Kidney (tissue), 14 donors: ENCODE data around the gene OR52E8. TPM values are rescaled to one million over a fixed set of nuclear protein-coding genes. Genes with fewer than 3 reads are reported as not detected.

Source experiments
- DNase-seq, 5 donors: peaks; one replicate each; pipeline ENCODE4 v3.0.0-alpha.2; 2013 to 2020
- FAIRE-seq: peaks from 2 replicates; lab custom pipeline; 2012; peaks lifted over from hg19 to GRCh38; lab: Jason Lieb, UNC
- H3K27ac ChIP-seq, 2 donors: one replicate each; pipeline ENCODE4 v1.7.0; 2013; ENCODE audit warnings: low read depth in 2 of 2, low read length in 2 of 2, inconsistent platforms in 1 of 2
- H3K27me3 ChIP-seq: one replicate; pipeline ENCODE4 v1.7.1; 2013; ENCODE audit warnings: low read length, inconsistent platforms; ENCODE audit not compliant: control insufficient read depth, insufficient read depth
- H3K36me3 ChIP-seq, 3 donors: one replicate each; pipeline versions ENCODE4 v1.7.0 to v1.7.1; 2013; ENCODE audit warnings: low read length in 3 of 3, control low read depth in 1 of 3, inconsistent platforms in 1 of 3; ENCODE audit not compliant: insufficient read depth in 3 of 3, control insufficient read depth in 2 of 3
- H3K4me1 ChIP-seq, 3 donors: one replicate each; pipeline versions ENCODE4 v1.7.0 to v1.7.1; 2013; ENCODE audit warnings: low read length in 3 of 3, inconsistent platforms in 1 of 3, low read depth in 1 of 3; ENCODE audit not compliant: control insufficient read depth in 2 of 3, insufficient read depth in 2 of 3
- H3K4me3 ChIP-seq, 3 donors: one replicate each; pipeline versions ENCODE4 v1.7.0 to v1.8.1; 2013; ENCODE audit warnings: low read length in 3 of 3, control low read depth in 1 of 3, inconsistent platforms in 1 of 3
- H3K9ac ChIP-seq, 3 donors: one replicate each; pipeline versions ENCODE4 v1.7.0 to v1.7.1; 2013; ENCODE audit warnings: low read length in 3 of 3, control low read depth in 1 of 3, inconsistent platforms in 1 of 3
- H3K9me3 ChIP-seq, 3 donors: one replicate each; pipeline versions ENCODE4 v1.7.0 to v1.7.1; 2013; ENCODE audit warnings: low read length in 3 of 3, control low read depth in 1 of 3, inconsistent platforms in 1 of 3; ENCODE audit not compliant: control insufficient read depth in 2 of 3, insufficient read depth in 1 of 3
- CTCF ChIP-seq: IDR thresholded peaks from 3 replicates; pipeline ENCODE4 v1.5.1; 2012; ENCODE audit warnings: mild to moderate bottlenecking, moderate library complexity, borderline replicate concordance; ENCODE audit not compliant: insufficient read depth; ENCODE audit errors: extremely low read depth
- intact Hi-C: fragments of 100-400 bp; cut with DNase I; formaldehyde crosslinking; loops from one replicate; pipeline ENCODE4 v1.11.1; 2022
- polyA plus RNA-seq: library from polyadenylated mRNA; stranded (reverse); fragments of 350-450 nt; fragmentation: Illumina TruSeq; extraction: RNeasy Lipid Tissue Mini Kit (QIAGEN cat#74804); gene quantifications from one replicate; pipeline ENCODE4 v1.2.3, GENCODE V29; 2014; ENCODE audit warnings: low read depth, low replicate concordance; ENCODE audit not compliant: insufficient read depth
- total RNA-seq: library from RNA; stranded (reverse); fragmentation: NEBNext Ultra II Directional; extraction: Animal tissue kit (Norgen Biotek cat#: 25700); gene quantifications from one replicate; pipeline ENCODE4 v1.2.1, GENCODE V29; 2021
- donor health status: control.
- donor health status: control.
- donor health status: control.
- donor health status: control.
- donor health status: control.
- donor health status: DM: yes; HTN: yes; CAD: no.
- donor health status: Normal renal cell carcinoma (clear cell type).

Gene OR52E8
- total and polyA plus RNA-seq, 2 donors from 2014 or later = 0.25 TPM; not detected in 1

DNA sequence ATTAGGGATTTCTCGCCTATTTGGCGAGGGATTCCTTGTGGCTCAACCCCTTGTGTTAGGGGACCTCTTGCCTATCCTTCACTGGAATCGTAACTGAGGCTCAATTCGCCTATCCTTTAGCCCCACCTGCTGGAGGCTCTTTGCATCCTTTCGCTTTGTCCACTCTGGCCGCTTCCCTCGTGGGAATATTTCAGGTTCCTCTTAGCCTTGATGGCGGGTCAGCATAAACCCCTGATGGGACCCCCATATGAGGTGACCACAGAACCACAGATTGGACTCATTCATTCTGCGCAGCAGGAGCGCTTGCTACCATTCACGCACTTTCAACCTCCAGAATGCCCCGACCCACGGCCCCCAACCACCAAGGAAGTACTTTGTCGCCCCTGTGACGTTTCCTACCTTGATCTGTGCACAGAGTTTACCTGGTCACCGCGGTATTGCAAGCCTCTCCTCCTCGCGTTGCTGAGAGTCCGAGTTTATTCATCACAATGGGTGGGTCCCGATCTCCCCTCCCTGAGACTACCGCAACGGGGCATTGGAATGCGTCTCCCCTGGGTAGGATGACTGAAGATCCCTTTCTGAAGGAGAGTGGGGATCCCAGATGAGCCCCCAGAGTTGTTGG, 48.9 kb downstream of the OR52E8 start, which contains the start of gene OR52N2:
Gene OR52N2, plus strand, starts transcription at position 425 of the 622 bp plus-strand sequence. CDS start 11,412 bp downstream, outside the sequence.
- H3K4me3 ChIP-seq = peak within 1 kb of the TSS; percentile 50 to 68 (median 57)
- peak within 1 kb of the TSS; percentile 42 to 60 (median 46) for H3K9ac ChIP-seq
- H3K4me1 ChIP-seq = peaks cover 0 to 6% (median 4%) of the 10 kb centered on the region in 3 donors
- H3K9me3 ChIP-seq = no peaks in the 10 kb centered on the region
- H3K36me3 ChIP-seq = no peaks in the 10 kb centered on the region
- peak; percentile 88 for TF ChIP-seq CTCF
- DNase-seq = peak; percentile 69 to 90 (median 78)
- no peaks in the 10 kb centered on the region for H3K27me3 ChIP-seq
- H3K27ac ChIP-seq = no peak within 1 kb of the TSS
- FAIRE-seq = no peak
- intact Hi-C loops = no loop called here

- intact Hi-C loops = no loop called here
- Histone ChIP-seq H3K27me3 (no peaks in the 10 kb centered on the region), H3K27ac (no peak overlapping the region), H3K36me3 (no peaks in the 10 kb centered on the region), H3K9ac (no peak overlapping the region), H3K9me3 (no peaks in the 10 kb centered on the region), H3K4me1 (peaks cover 0 to 6% (median 4%) of the 10 kb centered on the region in 3 donors), H3K4me3 (no peak overlapping the region)
- no peak for DNase-seq
- no peak for FAIRE-seq
- TF ChIP-seq CTCF = no peak
Observed at GRCh38 chr11:5807580-5807979, 49.9 kb downstream of the OR52E8 start.

Other genes with a start within 250 kb of the OR52E8 start
- 6.7 TPM for gene TRIM34, start 232.7 kb downstream of the OR52E8 start, total RNA-seq
- 5.9 TPM for gene TRIM34, start 232.7 kb downstream of the OR52E8 start, polyA plus RNA-seq
- 27.7 TPM for gene TRIM5, start 172.6 kb downstream of the OR52E8 start, total RNA-seq
- 11.2 TPM for gene TRIM5, start 172.6 kb downstream of the OR52E8 start, polyA plus RNA-seq
- gene TRIM22, start 167.9 kb downstream of the OR52E8 start, total RNA-seq = 80.9 TPM
- gene TRIM22, start 167.9 kb downstream of the OR52E8 start, polyA plus RNA-seq = 11.5 TPM
- 0.28 TPM for gene OR56B1, start 121.2 kb downstream of the OR52E8 start, total RNA-seq
- gene OR56B1, start 121.2 kb downstream of the OR52E8 start, polyA plus RNA-seq = not detected
- 0.60 TPM for gene OR52N4, start 103.4 kb downstream of the OR52E8 start, total RNA-seq
- not detected for gene OR52N4, start 103.4 kb downstream of the OR52E8 start, polyA plus RNA-seq
- not detected for gene OR52N5, start 74.3 kb downstream of the OR52E8 start, total RNA-seq
- gene OR52N5, start 74.3 kb downstream of the OR52E8 start, polyA plus RNA-seq = not detected
- not detected for gene OR52N1, start 66.4 kb downstream of the OR52E8 start, total RNA-seq
- gene OR52N1, start 66.4 kb downstream of the OR52E8 start, polyA plus RNA-seq = not detected
- not detected for gene OR52N2, start 48.8 kb downstream of the OR52E8 start, total RNA-seq
- not detected for gene OR52N2, start 48.8 kb downstream of the OR52E8 start, polyA plus RNA-seq
- not detected for gene OR52E6, start 15.8 kb downstream of the OR52E8 start, total RNA-seq
- not detected for gene OR52E6, start 15.8 kb downstream of the OR52E8 start, polyA plus RNA-seq
- gene OR52E4, start 22.9 kb upstream of the OR52E8 start, total RNA-seq = not detected
- gene OR52E4, start 22.9 kb upstream of the OR52E8 start, polyA plus RNA-seq = not detected
- not detected for gene OR52E5, start 35.5 kb upstream of the OR52E8 start, total RNA-seq
- gene OR52E5, start 35.5 kb upstream of the OR52E8 start, polyA plus RNA-seq = not detected
- not detected for gene OR56A3, start 84.6 kb upstream of the OR52E8 start, total RNA-seq
- gene OR56A3, start 84.6 kb upstream of the OR52E8 start, polyA plus RNA-seq = not detected
- not detected for gene OR56A5, start 110.8 kb upstream of the OR52E8 start, total RNA-seq
- gene OR56A5, start 110.8 kb upstream of the OR52E8 start, polyA plus RNA-seq = not detected
- not detected for gene OR52L1, start 129.3 kb upstream of the OR52E8 start, total RNA-seq
- gene OR52L1, start 129.3 kb upstream of the OR52E8 start, polyA plus RNA-seq = not detected
- gene OR56A4, start 149.3 kb upstream of the OR52E8 start, total RNA-seq = 0.09 TPM
- gene OR56A4, start 149.3 kb upstream of the OR52E8 start, polyA plus RNA-seq = not detected
- gene OR56A1, start 173.1 kb upstream of the OR52E8 start, total RNA-seq = 0.03 TPM
- not detected for gene OR56A1, start 173.1 kb upstream of the OR52E8 start, polyA plus RNA-seq
- not detected for gene OR56B4, start 250.0 kb upstream of the OR52E8 start, total RNA-seq
- not detected for gene OR56B4, start 250.0 kb upstream of the OR52E8 start, polyA plus RNA-seq